AG09309 (cell line): ENCODE results near the gene MEIG1.

ENCODE experiments used
- DNase-seq: peaks from one replicate; pipeline ENCODE4 v3.0.0-alpha.2; 2010; ENCODE audit warnings: low read depth
- H3K4me3 ChIP-seq: 2 replicates; pipeline ENCODE4 v1.5.1; 2011; ENCODE audit warnings: mild to moderate bottlenecking, low read depth, low read length, moderate library complexity; ENCODE audit not compliant: control insufficient read depth
- CTCF ChIP-seq: IDR thresholded peaks from 2 replicates; pipeline ENCODE4 v1.5.1; 2011; ENCODE audit warnings: mild to moderate bottlenecking, low read depth, low read length, inconsistent platforms; ENCODE audit not compliant: insufficient read depth, control insufficient read depth; ENCODE audit errors: missing control alignments

Gene MEIG1

GRCh38 chr10:14959221-14960057, at the start of gene MEIG1:
Gene MEIG1 (plus strand): TSS chr10:14959388. CDS start chr10:14966469, 7,081 bp downstream.
- peak; percentile 68 for DNase-seq
- no peak for TF ChIP-seq CTCF
- H3K4me3 ChIP-seq: peak within 1 kb of the TSS; percentile 74

- no peak overlapping the region for H3K4me3 ChIP-seq
- DNase-seq: no peak
- TF ChIP-seq CTCF: no peak
These were observed 48.2 kb upstream of the MEIG1 start for GRCh38 chr10:14910953-14911352.

DNA sequence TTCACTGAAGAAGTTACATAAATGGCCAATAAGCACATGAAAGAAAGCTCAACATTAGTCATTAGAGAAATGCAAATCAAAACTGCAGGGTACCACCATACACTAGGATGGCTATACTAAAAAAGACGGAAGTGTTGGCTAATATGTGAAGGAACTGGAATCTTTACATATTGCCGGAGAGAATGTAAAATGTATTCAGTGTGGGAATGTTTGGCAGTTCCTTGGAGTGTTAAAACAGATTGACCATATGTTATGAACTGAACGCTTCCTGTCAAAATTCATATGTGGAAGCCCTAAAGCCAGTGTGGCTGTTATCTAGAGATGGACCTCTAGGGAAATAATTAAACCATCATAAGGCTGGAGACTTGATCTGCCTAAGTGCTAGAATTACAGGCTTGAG, 47.4 kb upstream of the MEIG1 start:
- no peak overlapping the region for H3K4me3 ChIP-seq
- no peak for TF ChIP-seq CTCF
- no peak for DNase-seq

- DNase-seq: no peak
- no peak overlapping the region for H3K4me3 ChIP-seq
- TF ChIP-seq CTCF: no peak
These were observed 42.6 kb upstream of the MEIG1 start for GRCh38 chr10:14916600-14916999.

DNA sequence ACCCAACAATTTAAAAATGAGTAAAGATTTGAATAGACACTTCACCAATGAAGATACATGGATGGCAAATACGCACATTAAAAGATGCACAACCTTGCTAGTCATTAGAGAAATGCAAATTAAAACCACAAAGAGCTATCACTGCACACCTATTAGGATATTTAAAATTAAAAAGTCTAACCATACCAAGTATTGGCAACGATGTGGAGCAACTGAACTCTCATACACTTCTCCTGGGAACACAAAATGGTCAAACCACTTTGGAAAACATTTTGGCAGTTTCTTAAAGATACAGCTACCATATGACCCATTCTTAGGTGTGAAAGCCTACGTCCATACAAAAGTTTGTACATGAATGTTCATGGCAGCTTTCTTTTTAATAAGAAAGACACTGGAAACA, 41.4 kb upstream of the MEIG1 start:
- no peak overlapping the region for H3K4me3 ChIP-seq
- no peak for TF ChIP-seq CTCF
- no peak for DNase-seq

GRCh38 chr10:14918964-14919363, 40.2 kb upstream of the MEIG1 start:
- DNase-seq: no peak
- no peak overlapping the region for H3K4me3 ChIP-seq
- no peak for TF ChIP-seq CTCF
